HG02678 (cell line): Measurements from ENCODE around the gene RIOK2.
"Not testable (repeated sequence)": the region's sequence is repeated elsewhere in the genome, so short reads cannot be mapped to it uniquely, and the experiment has no call there.

ENCODE experiments used
- ATAC-seq: cut with Tn5 transposase; IDR thresholded peaks from one replicate; pipeline ENCODE4 v1.9.1; 2021; ENCODE audit warnings: mild to moderate bottlenecking, moderate library complexity; ENCODE audit not compliant: unreplicated experiment

Gene RIOK2

DNA sequence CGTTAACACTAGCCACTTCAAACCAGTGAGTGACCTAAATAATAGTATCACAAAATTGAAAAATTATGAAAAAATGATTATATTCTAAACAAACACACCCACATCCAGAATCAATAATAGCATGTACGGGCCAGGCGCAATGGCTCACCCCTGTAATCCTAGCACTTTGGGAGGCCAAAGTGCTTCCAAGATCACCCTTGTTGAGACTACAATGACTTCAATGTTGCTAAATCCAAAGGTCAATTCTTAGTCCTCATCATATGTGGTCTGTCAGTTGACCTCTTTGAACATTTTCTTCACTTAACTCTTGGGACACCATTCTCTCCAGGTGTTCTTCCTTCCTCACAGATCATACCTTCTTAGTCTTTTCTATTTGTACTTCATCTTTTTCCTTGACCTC is 11.3 kb downstream of the RIOK2 start:
- no peak for ATAC-seq

DNA sequence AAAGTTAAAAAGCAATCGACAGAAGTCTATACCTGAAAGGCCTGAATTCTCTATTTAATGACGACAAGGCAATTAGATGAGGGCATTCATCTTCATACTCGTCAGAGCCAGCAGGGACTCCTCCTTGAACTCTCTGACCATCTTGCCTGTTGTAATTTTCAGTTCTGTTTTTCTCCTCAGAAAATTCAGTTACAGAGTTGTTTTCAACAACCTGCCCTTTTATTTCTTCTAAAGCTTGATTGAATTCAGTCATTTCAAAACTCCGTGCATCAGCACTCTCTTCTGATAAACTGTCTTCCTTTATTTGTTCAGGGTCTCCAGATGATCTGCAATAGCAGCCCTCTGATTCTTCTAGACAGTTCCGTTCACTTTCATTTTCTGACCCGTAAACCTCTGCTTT is 15.6 kb downstream of the RIOK2 start:
- ATAC-seq = peak; percentile 69

- ATAC-seq = no peak
Observed at GRCh38 chr5:97165726-97166125, 17.3 kb downstream of the RIOK2 start.

GRCh38 chr5:97164846-97165245 is 18.2 kb downstream of the RIOK2 start:
- ATAC-seq = no peak

DNA sequence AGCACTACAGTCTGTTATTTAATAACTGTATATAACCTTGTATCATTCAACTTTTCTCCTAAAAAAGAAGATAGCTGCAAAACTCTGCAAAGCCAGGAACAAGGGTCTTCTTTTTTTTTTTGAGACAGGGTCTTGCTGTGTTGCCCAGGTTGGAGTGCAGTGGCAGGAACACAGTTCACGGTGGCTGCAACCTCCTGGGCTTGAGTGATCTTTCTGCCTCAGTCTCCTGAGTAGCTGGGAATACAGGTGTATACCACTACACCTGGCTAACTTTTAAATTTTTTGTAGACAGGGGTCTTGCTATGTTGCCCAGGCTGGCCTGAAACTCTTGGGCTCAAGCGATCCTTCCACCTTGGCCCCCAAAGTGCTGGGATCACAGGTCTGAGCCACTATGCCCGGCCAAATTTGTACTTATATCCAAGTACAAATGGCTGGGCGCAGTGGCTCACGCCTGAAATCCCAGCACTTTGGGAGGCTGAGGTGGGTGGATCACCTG is 19.2 kb downstream of the RIOK2 start:
- no peak for ATAC-seq

DNA sequence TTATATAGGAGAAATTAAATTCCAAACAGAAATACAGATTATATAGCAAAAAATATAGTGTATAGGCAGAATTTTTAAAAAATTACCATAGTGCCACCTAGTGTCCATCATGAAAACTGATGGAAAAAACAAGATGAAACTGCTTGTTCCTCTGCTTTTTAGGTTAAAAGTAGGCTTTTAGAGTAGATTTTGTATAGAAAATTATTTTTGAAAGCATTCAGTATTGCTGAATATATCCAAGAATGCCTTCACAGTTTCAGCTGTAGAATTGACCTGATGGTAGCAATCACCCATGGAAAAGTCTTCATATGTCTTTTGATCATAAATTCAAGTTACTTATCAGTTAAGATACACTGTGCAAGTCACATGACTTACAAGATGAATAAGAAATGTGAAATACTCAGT is 19.7 kb downstream of the RIOK2 start:
- no peak for ATAC-seq

GRCh38 chr5:97162045-97162444 is 21.0 kb downstream of the RIOK2 start:
- ATAC-seq = peak; percentile 55

DNA sequence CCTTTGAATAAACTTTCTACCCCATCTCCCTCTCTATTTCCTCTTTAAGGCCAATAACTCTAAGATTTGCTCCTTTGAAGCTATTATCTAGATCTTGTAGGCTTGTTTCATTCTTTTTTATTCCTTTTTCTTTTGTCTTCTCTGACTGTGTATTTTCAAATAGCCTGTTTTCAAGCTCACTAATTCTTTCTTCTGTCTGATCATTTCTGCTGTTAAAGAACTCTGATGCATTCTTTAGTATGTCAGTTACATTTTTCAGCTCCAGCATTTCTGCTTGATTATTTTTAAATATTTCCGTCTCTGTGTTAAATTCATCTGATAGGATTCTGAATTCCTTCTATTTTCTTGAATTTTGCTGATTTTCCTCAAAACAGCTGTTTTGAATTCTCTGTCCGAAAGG is 25.4 kb downstream of the RIOK2 start:
- no peak for ATAC-seq

GRCh38 chr5:97151370-97151769 is 31.7 kb downstream of the RIOK2 start:
- ATAC-seq = no peak

DNA sequence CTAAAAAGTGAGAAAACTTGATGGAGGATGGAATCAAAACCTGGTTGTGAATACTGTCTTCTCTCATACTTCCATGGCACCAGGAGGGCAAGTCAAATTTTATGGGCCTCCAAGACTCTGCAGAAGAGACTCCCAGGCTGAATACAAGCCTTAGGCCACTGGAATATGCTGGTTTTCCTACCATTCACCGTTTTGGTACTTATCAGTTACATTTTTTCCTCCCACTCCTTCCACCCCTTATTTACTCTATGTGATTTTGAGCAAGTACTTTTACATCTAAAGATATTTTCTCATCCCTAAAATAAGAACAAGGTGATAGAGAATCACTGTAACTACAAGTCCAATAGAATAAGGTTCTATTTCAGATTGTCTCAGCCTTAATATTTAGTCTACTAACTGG is 32.6 kb downstream of the RIOK2 start:
- ATAC-seq = no peak

GRCh38 chr5:97149709-97150108 is 33.3 kb downstream of the RIOK2 start:
- ATAC-seq = no peak

DNA sequence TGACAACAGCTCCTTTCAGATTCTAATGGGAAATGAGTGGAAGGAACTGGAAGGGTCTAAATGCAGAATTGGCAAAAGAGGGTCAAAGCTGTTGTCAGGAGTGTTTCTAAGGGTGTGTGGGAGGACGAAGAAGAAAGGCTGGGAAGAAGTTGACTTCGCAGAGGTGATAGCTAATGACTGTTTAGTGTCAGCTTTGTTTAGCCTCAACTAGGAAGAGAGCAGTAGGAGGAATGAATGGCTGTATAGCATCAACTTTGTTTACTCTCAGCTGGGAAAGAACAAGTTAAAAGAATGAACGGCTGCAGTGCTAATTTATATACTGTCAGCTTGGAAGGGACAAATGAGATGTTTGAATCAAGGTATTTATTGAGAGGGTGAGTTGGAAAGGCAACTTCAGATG is 34.8 kb downstream of the RIOK2 start:
- no peak for ATAC-seq

DNA sequence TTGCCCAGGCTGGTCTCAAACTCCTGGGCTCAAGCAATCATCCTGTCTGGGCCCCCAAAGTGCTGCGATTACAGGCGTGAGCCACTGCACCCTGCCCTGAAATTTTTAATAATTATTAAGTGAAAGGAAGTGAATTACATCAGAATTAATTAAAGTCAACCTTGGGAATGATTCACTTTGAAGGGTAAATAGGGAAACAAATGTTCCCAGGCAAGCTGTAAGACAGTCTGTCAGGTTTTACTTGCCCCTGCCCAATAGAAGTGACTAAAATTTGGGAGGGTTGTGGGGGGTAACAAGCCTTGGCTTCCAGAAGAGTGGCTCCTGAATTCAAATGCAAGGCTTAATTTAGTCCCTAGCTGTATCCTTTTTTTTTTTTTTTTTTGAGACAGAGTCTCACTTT is 39.3 kb downstream of the RIOK2 start:
- no peak for ATAC-seq

DNA sequence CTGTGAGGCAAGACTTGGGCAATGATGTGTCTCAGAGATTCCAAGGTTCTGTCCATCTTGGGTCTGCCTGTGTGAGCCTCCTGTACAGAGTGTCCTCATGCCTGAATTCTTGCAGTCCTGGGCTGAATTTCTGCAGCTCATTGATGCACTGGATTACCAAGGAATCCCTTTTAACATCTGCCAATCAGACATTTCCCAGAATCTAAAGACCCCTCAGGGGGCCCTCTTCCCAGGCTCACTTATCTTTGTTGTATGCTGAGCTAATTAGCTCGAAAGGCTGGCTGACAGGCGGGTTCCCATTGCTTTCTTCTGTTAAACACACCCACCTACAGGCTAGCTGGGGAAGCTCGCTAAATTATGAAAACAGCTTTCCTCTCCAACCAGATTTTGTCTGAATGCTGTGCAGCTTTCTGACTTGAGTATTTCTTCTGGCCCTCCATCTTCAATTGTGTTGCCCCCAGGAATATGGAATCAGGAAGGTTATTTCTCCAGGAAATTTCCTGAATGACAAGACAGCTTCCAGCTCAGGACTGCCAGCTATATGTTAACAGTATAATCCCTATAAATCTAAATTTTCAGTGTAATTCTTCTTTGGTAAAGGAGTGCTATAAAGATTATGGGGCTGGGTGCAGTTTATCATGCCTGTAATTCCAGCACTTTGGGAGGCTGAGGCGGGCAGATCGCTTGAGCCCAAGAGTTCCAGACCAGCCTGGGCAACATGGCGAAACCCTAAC is 40.4 kb downstream of the RIOK2 start, which contains the start of gene LIX1:
TSS of gene LIX1 (minus strand) at position 91 of the 734 bp plus-strand sequence. CDS start at position 56, 35 bp downstream.
- peak; percentile 81 for ATAC-seq

DNA sequence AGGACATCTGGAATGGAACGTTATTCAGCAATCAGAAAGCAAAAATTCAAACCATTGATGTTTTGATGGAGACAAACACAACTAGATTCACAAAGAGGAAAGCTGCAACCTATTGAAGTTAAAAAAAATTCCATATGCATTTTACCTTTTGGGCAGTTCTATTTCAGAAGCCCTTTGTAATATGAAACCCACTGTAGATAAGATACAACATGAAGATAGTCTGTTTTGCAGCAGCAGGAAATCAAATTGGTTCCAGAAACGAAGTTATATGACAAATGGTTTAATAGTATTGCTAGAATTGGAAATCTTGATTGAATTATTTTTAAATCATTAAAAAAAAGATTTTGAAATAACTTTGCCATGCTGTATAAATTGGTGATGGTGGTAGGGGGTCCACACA is 41.5 kb downstream of the RIOK2 start:
- no peak for ATAC-seq

- ATAC-seq = no peak
Observed at GRCh38 chr5:97141031-97141430, 42.0 kb downstream of the RIOK2 start.

DNA sequence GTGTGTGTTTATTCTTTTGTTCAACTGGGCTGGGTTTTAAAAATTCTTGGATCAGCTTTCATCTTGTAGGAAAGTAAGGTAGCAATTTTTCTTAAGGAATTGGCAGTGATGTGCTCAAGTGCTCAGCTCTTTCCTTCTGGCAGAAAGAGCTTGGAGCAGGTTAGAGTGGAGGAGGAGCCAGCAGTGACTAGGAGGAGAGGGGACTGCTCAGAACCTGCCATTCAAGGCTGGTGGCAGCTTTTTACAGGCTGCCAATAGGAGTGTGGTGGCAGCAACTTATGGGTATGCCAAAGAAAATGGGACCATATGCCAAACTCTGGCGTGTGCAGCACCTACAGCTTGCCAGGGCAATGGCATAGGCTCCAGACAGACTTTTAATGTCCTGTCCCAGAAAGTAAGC is 42.8 kb downstream of the RIOK2 start:
- not testable (repeated sequence) for ATAC-seq

DNA sequence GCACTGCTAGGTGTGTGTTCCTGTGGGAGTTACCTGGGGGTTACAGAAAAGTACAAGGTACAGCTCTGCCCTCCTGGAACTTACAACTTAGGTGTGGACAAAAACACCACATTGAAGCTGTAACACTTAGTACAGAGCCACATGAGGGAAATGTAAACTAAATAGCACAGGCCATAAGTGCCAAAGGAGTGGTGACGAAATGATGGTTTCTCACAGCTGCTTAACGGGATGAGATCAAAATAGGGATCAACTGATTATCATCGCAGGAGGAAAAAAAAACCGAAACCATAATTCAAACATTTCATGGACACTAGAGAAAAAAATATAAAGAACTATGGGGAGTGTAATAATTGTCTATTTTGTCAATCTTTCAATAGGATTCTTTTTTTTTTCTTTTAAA is 46.6 kb downstream of the RIOK2 start:
- no peak for ATAC-seq

GRCh38 chr5:97135868-97136267 is 47.2 kb downstream of the RIOK2 start:
- ATAC-seq = no peak

- ATAC-seq = no peak
Observed at GRCh38 chr5:97134634-97135033, 48.4 kb downstream of the RIOK2 start.

DNA sequence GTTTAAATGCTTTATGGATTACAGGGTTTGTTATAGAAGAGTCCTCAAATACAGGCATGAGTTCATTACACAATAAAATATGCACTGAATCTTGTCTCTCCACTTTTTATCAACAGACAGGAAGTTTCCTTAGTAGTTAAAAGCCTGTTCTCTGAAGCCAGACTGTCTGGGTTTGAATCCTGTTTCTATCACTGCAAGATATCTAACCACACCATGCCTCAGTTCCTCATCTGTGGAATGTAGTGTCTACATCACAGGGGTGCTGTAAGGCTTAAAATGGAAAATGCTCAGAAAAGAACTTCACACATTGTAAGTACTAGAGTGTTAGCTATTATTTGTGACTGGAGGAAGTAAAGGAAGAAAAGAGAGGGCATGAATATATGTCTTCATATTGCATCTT is 49.9 kb downstream of the RIOK2 start:
- ATAC-seq = no peak

- ATAC-seq = no peak
Observed at GRCh38 chr5:97131921-97132320, 51.1 kb downstream of the RIOK2 start.

DNA sequence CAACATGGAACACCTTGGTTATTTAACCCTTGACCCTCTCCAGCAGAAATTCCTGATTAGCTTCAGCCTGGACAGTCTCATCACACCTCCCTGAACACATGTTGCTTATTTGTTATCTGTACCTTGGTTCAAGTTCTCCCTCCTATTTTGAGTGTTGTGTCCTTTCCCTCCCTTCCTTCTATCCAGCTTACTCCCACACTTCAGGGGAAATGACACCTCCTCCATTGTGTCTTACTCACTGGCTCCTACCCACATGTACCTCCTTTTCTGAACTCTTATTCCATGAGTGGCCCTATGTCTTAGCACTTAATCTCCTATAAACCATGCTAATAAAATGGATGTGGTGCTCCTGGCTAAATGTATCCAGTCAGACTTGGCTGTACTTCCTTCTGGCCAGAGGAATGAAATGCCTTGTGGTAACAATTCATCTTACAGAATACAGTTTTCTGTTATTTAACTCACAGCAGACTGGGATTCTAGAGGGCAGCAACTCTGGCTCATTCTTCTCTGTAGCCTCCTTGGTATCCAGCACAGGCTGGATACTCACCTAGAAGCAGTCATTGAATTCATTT is 51.8 kb downstream of the RIOK2 start:
- ATAC-seq = no peak
